GM12872 (cell line): Measurements from ENCODE around the gene RAMAC.

Experiments
- TF ChIP-seq, protein P1 (sequence below): IDR thresholded peaks from 3 replicates; pipeline ENCODE4 v1.5.1; 2011; ENCODE audit warnings: low read depth, mild to moderate bottlenecking, low read length, moderate library complexity; ENCODE audit not compliant: insufficient read depth

RAMAC gene

DNA sequence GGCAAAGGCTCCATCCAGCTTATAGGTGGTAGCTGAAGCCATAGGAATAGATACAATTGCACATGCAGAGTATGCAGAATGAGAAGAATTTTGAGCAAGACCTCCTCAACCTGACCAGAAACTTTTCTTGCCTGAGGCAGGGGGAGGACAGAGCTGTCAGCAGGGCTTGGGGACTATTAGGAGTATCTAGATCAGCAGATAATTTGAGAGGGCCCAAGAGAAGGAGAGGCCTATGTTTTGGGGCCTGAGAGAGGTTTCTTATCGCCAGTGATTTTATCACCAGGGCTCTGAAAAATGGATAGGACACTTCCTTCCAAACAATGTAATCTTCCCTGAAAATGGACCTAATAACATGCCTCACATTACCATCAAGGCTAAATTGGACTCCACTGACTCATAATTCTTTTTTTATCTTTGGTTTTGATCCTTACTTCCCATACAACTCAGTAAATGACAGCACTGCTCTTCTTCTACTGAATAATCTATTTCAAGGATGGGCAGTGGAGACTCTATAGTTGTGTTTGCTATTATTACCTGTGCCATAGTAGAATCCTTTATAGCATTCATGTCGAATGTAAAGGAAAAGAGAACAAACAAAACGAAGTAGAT is 15.8 kb upstream of the RAMAC start:
- TF ChIP-seq, protein P1, sequence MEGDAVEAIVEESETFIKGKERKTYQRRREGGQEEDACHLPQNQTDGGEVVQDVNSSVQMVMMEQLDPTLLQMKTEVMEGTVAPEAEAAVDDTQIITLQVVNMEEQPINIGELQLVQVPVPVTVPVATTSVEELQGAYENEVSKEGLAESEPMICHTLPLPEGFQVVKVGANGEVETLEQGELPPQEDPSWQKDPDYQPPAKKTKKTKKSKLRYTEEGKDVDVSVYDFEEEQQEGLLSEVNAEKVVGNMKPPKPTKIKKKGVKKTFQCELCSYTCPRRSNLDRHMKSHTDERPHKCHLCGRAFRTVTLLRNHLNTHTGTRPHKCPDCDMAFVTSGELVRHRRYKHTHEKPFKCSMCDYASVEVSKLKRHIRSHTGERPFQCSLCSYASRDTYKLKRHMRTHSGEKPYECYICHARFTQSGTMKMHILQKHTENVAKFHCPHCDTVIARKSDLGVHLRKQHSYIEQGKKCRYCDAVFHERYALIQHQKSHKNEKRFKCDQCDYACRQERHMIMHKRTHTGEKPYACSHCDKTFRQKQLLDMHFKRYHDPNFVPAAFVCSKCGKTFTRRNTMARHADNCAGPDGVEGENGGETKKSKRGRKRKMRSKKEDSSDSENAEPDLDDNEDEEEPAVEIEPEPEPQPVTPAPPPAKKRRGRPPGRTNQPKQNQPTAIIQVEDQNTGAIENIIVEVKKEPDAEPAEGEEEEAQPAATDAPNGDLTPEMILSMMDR, result no peak

DNA sequence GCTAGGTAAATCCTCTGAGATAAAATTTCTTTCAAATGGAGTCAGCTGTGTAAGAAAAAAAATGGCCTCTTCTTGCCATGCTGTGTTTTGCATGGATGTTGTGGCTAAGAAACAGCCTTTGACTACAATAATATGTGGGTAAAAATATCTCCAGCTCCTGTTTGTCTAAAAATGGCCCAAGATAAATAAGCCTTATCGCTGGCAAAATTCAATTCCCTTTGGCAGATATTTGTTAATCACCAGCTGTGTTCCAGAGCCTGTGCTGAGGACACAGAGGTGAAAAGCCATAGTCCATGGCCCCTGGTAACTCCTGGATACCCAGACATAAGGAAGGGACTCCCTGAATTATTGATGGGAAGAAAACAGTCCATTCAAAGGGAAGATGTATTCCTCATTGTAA is 15.3 kb upstream of the RAMAC start:
- TF ChIP-seq, protein P1, result no peak

DNA sequence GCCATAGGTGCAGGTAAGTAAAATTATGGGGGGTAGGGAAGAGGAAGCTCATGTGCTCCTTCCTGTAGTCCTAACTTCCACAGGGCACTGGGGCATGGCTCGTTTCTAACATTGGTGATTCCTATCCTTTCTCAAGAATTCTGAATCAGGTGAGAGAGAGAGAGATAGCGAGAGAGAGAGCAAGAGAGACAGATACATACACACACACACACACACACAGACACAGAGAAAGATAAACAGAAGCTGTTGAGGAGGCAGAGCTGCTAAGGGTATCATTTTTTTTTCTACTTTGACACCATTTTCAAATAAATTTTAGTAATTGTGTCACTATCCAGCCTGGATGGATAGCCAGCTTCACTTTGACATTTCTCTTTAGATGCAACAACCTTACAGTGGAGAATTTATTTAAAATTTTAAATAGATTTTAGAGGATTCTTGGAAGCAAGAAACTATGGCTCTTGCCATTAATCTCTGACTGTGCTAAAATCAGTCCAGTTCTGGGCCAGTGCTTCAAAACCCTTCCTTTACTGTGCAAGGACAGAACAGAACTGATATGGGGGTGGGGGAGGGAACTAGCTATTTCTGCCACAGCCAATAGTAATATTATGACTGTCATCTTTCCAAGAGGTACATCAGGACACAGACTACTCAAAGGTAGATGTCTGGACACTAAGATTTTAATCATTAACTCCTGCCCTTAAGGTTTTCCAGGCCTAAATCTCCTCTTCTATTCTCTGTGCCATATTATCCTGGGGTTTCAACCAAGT is 14.6 kb upstream of the RAMAC start:
- TF ChIP-seq, protein P1, result no peak

DNA sequence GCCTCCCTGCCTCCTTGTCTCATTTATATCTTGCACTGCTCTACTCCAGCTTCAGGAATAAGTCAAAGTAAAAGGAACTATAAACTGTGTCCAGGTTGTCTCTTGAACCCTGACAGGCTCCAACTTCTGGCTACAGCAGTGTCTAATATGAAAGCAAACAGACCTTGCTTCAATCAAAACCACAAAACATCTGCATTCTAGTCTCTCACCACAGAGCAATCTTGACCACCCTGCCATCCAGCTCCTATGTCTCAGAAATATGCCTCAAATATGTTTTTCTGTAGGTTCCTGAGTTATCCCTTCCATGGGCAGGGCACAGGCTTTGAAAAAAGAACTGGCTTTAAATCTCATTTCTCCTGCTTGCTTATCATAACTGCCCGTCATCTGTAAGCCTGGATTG is 13.0 kb upstream of the RAMAC start:
- TF ChIP-seq, protein P1, result no peak

DNA sequence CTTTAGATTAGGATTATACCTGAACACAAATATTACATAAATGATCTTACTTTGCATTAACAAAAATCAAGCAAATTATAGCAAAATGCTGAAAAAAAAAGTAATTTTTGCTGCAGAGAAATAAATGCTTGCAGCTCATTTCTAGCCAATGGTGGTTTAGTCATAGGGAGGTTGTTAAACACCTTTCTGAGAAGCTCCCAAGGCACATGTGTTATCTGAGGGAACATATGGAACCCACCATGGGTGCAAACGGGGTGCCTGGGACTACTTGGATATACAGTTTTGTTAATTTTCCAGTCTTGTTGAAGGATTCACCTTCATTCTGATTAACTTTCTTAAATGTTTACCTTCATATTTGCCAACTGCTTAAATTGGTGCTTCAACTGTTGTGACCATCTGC is 8.9 kb upstream of the RAMAC start:
- TF ChIP-seq, protein P1, result no peak

DNA sequence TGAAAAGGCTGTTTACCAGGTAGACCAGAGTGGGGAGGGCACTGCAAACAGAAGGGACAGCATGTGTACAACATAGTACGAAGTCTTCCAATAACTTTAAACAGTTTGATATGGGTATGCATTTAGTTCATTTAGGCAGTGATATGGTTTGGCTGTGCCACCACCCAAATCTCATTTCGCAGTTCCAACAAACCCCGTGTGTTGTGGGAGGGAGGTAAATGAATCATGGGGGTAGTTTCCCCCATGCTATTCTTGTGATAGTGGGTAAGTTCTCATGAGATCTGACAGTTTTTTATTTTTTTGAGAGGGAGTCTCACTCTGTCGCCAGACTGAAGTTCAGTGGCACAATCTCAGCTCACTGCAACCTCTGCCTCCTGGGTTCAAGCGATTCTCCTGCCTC is 7.6 kb upstream of the RAMAC start:
- TF ChIP-seq, protein P1, result no peak

DNA sequence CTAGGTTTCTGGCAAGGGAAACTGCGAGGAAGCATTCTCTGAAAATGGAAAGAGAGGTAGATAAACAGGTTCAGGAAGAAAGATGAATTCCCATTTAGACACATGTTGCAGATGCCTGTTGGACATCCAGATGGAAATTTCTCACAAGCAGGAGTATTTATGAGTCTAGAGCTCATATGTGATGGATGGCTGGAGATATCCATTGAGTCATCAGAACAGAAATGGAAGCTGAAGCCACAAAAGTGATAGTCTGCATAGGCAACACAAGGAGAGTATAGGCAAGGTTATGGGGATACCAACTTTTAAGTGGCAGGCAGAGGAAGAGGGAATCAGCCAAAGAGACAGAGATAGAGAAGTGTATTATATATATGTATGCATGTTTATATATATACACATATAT is 6.3 kb upstream of the RAMAC start:
- TF ChIP-seq, protein P1, result no peak
